Measurements from ENCODE around the gene AKT1. TPM values are rescaled to one million over a fixed set of nuclear protein-coding genes. Genes with fewer than 3 reads are reported as not detected.

AKT1 gene
- total and polyA plus RNA-seq, 12 donors: 95.7 to 152 (median 137) TPM

DNA sequence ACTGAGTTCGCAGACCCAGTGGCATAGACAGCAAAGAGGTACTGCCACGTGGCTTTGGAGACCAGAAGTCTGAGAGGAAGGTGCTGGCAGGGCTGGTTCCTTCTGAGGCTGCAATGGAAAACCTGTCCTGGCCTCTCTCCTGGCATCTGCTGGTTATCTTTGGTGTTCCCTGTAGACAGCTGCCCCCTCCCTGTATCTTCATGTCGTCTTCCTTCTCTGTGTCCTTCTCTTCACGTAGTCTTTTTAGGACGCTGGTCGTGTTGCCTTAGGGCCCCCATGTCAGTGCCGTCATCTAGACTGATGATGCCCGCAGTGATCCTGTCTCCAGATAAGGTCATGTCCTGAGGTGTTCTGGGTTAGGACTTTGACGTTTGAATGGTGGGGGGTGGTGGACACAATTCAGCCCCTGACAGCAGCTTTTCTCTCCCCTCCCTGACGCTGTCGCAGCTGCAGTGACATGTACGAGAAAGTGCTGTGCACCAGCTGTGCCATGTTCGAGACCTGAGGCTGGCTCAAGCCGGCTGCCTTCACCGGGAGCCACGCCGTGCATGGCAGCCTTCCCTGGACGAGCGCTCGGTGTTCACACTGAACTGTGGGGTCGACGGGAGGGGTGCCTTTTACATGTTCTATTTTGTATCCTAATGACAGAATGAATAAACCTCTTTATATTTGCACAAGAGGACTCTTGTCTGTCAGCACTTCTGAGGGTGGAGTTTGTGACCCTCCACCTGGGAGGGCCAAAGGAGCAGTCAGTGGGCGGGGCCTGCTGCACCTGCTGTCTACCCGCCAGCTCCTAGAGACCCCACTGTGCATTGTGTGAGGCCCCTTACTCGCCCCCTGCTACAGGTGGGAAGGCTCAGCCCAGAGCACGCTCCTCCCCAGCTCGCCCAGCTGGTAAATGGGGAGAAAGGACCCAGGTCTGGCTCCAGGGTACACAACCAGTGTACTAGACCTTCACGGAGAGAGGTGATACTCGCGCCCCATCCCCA is 36.3 kb downstream of the AKT1 start:
- Histone ChIP-seq H3K9me3 (no peaks in the 10 kb centered on the region), H3K36me3 (peaks cover 0 to 77% (median 28%) of the 10 kb centered on the region in 9 donors), H3K27me3 (no peaks in the 10 kb centered on the region), H3K4me1 (peaks cover 6 to 16% (median 11%) of the 10 kb centered on the region in 9 donors), H3K4me3 (no peak overlapping the region), H3K27ac (no peak overlapping the region)
- WGBS, 2 donors: 87 to 91% methylated on average over 30 of the region's 30 CpGs
- DNase-seq (no peak), ATAC-seq (no peak)
- intact Hi-C loops (cut with DNase I): loop anchor here in 1 of 10 donors (5.0 kb wide), 1 partner anchor 33 kb away; no protein-coding TSS in a partner anchor
- TF ChIP-seq CTCF (IDR thresholded peaks at IDR 0.05): no peak

DNA sequence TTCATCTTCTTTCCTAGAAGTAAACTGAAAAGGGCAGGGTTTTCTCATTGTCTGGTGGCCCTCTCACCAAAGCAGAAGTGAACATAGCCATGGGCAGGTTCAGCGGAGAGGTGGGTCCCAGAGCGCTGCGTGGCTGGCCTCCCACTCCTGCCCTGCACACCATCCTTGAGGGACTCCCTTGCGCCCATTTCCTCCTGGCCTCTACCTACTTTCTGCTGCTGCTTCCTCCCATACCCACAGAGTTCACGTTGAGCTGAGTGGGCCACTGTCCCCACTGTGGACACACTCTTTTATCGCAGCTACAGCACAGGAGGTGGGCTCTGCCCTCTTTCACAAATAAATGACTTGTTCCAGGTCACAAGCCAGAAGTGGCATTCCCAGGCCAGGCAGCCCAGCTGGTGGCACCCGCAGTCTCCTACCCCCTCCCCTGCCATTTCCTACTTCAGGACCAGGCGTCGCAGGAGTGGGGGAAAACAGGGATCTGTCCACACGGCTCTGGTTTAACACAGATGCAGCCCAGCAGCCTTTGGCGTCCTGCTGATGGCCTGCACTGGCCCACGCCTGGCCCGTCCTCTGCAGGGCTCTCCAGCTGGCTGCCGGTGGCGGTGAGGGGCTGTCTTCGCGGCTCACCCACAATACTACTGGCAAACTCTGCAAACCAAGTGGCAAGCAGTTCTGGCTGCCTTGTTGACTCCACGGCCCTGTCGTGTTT is 37.7 kb downstream of the AKT1 start:
- DNase-seq (no peak), ATAC-seq (no peak)
- Histone ChIP-seq H3K36me3 (peaks cover 0 to 73% (median 28%) of the 10 kb centered on the region in 9 donors), H3K9me3 (no peaks in the 10 kb centered on the region), H3K4me3 (no peak overlapping the region), H3K4me1 (peaks cover 13 to 26% (median 19%) of the 10 kb centered on the region in 9 donors), H3K27ac (no peak overlapping the region), H3K27me3 (no peaks in the 10 kb centered on the region)
- 92 to 93% methylated on average over 19 of the region's 19 CpGs for WGBS, 2 donors
- intact Hi-C loops (cut with DNase I): loop anchor here in 1 of 10 donors (5.0 kb wide), 1 partner anchor 34 kb away; no protein-coding TSS in a partner anchor
- TF ChIP-seq CTCF (IDR thresholded peaks at IDR 0.05): no peak

DNA sequence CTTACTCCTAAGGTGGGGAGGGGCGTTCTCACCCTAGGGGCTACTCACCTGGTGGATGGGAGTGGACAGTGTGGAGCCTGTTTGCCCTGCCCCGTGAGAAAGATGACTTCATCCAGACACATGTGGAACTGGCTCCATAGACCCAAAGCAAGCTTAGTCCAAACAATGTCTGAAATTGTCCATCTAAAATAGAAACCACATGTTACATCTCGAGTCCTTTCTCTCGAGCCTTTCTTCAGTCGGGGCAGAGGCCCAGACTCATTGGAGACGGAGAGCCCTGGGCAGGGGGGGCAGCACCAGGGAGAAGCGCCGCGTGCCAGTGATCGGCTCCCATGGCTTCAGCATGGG is 38.3 kb downstream of the AKT1 start:
- ATAC-seq (no peak), DNase-seq (no peak)
- H3K4me1 ChIP-seq: peaks cover 14 to 26% (median 21%) of the 10 kb centered on the region in 9 donors
- peaks cover 0 to 70% (median 28%) of the 10 kb centered on the region in 9 donors for H3K36me3 ChIP-seq
- no peak overlapping the region for H3K4me3 ChIP-seq
- TF ChIP-seq CTCF (IDR thresholded peaks at IDR 0.05): no peak
- no peaks in the 10 kb centered on the region for H3K27me3 ChIP-seq
- H3K27ac ChIP-seq: no peak overlapping the region
- no peaks in the 10 kb centered on the region for H3K9me3 ChIP-seq
- 87% methylated on average over 10 of the region's 10 CpGs for WGBS, 2 donors
- intact Hi-C loops (cut with DNase I): loop anchor here in 1 of 10 donors (5.0 kb wide), 1 partner anchor 35 kb away; no protein-coding TSS in a partner anchor

Measured in heart right ventricle (tissue), 16 donors.